ENCODE measurements around the gene RNU4-1. TPM values are rescaled to one million over a fixed set of nuclear protein-coding genes. Genes with fewer than 3 reads are reported as not detected.
A peak's percentile ranks its signal among the peaks of the same experiment; 100 is the strongest.

Gene RNU4-1
- total and polyA plus RNA-seq, 2 of the 4 experiments (the other 2 are of a cell fraction): under 0.01 TPM; not detected in 1

- H2BK20ac ChIP-seq (ENCODE audit: low read depth, low read length): no peak overlapping the region
- dilution Hi-C loops (cut with HindIII; ENCODE audit: low sequenced_read_pairs, unreplicated experiment) (no loop called here), intact Hi-C loops (cut with micrococcal nuclease) (no loop called here), in situ Hi-C loops (cut with MboI; ENCODE audit: low sequenced_read_pairs) (no loop called here)
- H3K9me3 ChIP-seq (ENCODE audit: control insufficient read depth, insufficient read depth, low read length): no peaks in the 10 kb centered on the region
- no peak overlapping the region for H3K27ac ChIP-seq (ENCODE audit: insufficient read depth, low read length)
- no peak overlapping the region for H2BK5ac ChIP-seq (ENCODE audit: low read depth, low read length, poor library complexity, severe bottlenecking)
- peaks cover 2 to 32% of the 10 kb centered on the region in 2 experiments; a peak in 2 of 4 replicates for H3K79me1 ChIP-seq (ENCODE audit: low read depth in 1 of 2, low read length in 2 of 2)
- CTCF ChIA-PET: interaction anchor here (0.7 to 7.2 kb wide), 4 partner anchors 9 to 65 kb away, joined by 3 to 116 read pairs (median 7); partner anchors contain the start of gene RPLP0
- ATAC-seq (ENCODE audit: low read depth) (no peak), DNase-seq (no peak)
- BruUV-seq (replicated peaks): no TSS peak
- H2AFZ ChIP-seq (replicated peaks; ENCODE audit: low read length, poor library complexity): peak overlapping the region; percentile 92
- POLR2A ChIA-PET (ENCODE audit: unreplicated experiment): interaction anchor here (1.0 to 6.5 kb wide), 5 partner anchors 25 to 66 kb away, joined by 5 to 39 read pairs (median 7); partner anchors contain the start of genes RNU4-2 and RPLP0
- H3K4me3 ChIP-seq (ENCODE audit: insufficient read depth, low read depth, low read length): no peak overlapping the region
- 23% methylated on average over 4 of the region's 8 CpGs; no CpG with 5 or more reads in 1 of the 2 experiments for WGBS, 2 experiments (ENCODE audit: extremely low coverage in 2 of 2, insufficient read length in 1 of 2)
- H4K5ac ChIP-seq (ENCODE audit: low read depth, low read length): no peak overlapping the region
- no peak overlapping the region for H3K23ac ChIP-seq (ENCODE audit: low read depth, low read length)
- no peak overlapping the region for H3K14ac ChIP-seq (replicated peaks; ENCODE audit: low read depth, low read length)
- H4K91ac ChIP-seq (ENCODE audit: insufficient read depth, low read depth, low read length): no peak overlapping the region
- H2AK5ac ChIP-seq (ENCODE audit: low read depth, low read length): peak overlapping the region; percentile 99
- H3K4ac ChIP-seq (ENCODE audit: low read depth, low read length): peak overlapping the region; percentile 83; the same call in 1 of the 2 replicates
- H3K27me3 ChIP-seq (ENCODE audit: control insufficient read depth, insufficient read depth, low read length): no peaks in the 10 kb centered on the region
- no peak overlapping the region for H3K9ac ChIP-seq (ENCODE audit: low read depth, low read length)
- peak overlapping the region; percentile 95 for H2AK9ac ChIP-seq (replicated peaks; ENCODE audit: low read depth, low read length, poor library complexity)
- no peak overlapping the region for H3K18ac ChIP-seq (ENCODE audit: low read depth, low read length)
- H2BK15ac ChIP-seq (ENCODE audit: low read depth, low read length): peak overlapping the region; percentile 73; the same call in 1 of the 3 replicates
- TF ChIP-seq ELK1 (IDR thresholded peaks at IDR 0.05; ENCODE audit: borderline replicate concordance, low read depth, low read length) (no peak), USF2 (IDR thresholded peaks at IDR 0.05; ENCODE audit: low read depth, low read length) (no peak), CTCF (conservative IDR thresholded peaks at IDR 0.05; ENCODE audit: low read depth, low read length) (no peak), CEBPB (IDR thresholded peaks at IDR 0.05; ENCODE audit: low read depth, low read length) (no peak), MAZ (IDR thresholded peaks at IDR 0.05; ENCODE audit: borderline replicate concordance, low read depth, low read length) (no peak), CHD1 (IDR thresholded peaks at IDR 0.05; ENCODE audit: low read depth, low read length) (no peak), NFE2L2 (IDR thresholded peaks at IDR 0.05; ENCODE audit: low read depth, low read length) (no peak), MXI1 (IDR thresholded peaks at IDR 0.05; ENCODE audit: borderline replicate concordance, low read depth, low read length) (no peak), RAD21 (IDR thresholded peaks at IDR 0.05; ENCODE audit: low read length) (no peak), RCOR1 (IDR thresholded peaks at IDR 0.05; ENCODE audit: insufficient replicate concordance, low read length) (no peak)
- no peak overlapping the region for H3K4me2 ChIP-seq (ENCODE audit: low read depth, low read length)
- H3K9me1 ChIP-seq (ENCODE audit: insufficient read depth, low read length): peaks cover 17% of the 10 kb centered on the region
- H3K56ac ChIP-seq (ENCODE audit: extremely low read depth, insufficient read depth, low read length): no peak overlapping the region
- peaks cover 19% of the 10 kb centered on the region for H3K4me1 ChIP-seq (ENCODE audit: control insufficient read depth, insufficient read depth, low read length)
- H4K8ac ChIP-seq (ENCODE audit: low read depth in 2 of 2, low read length in 2 of 2): peak overlapping the region in 1 of 2 experiments; percentile 74; a peak in 1 of 4 replicates
- peak overlapping the region; percentile 68; the same call in 1 of the 2 replicates for H2BK120ac ChIP-seq (ENCODE audit: low read depth, low read length)
- H4K20me1 ChIP-seq (ENCODE audit: insufficient read depth, low read length): peaks cover 34% of the 10 kb centered on the region
- peaks cover 4% of the 10 kb centered on the region; the same call in 1 of the 2 replicates for H3K36me3 ChIP-seq (ENCODE audit: control insufficient read depth, insufficient read depth, low read length)
These were observed 26.7 kb downstream of the RNU4-1 start for GRCh38 chr12:120266180-120266870.

Measured in IMR-90 (cell line).